Caco-2 (cell line): ENCODE data around the gene CFAP119. TPM values are rescaled to one million over a fixed set of nuclear protein-coding genes. Genes with fewer than 3 reads are reported as not detected.
A peak's percentile ranks its signal among the peaks of the same experiment; 100 is the strongest.

Experiments
- BruUV-seq: library from RNA; stranded (reverse); fragments of 400-500 nt; replicated peaks from 2 replicates; lab custom pipeline; 2021; lab: Mats Ljungman, UMichigan
- CTCF ChIA-PET: fragments of 300-600 bp; sonication (Branson Sonifier 250); formaldehyde crosslinking; loops from one replicate; lab custom pipeline; 2022; ENCODE audit warnings: antibody characterized with exemption; lab: Charles Lee
- POLR2A ChIA-PET: fragments of 300-600 bp; sonication (Branson Sonifier 250); formaldehyde crosslinking; loops from one replicate; lab custom pipeline; 2022; ENCODE audit warnings: antibody characterized with exemption; lab: Charles Lee
- DNase-seq, 2 experiments: peaks; one replicate each; pipeline versions ENCODE4 v3.0.0 to v3.0.0-alpha.2; 2020 to 2022
- H3K27me3 ChIP-seq: replicated peaks from 2 replicates; pipeline ENCODE4 v1.6.0; 2011; ENCODE audit warnings: low read length; ENCODE audit not compliant: control insufficient read depth, insufficient read depth
- H3K36me3 ChIP-seq: 2 replicates; pipeline ENCODE4 v1.5.1; 2011; ENCODE audit warnings: low read length; ENCODE audit not compliant: control insufficient read depth, insufficient read depth
- H3K4me1 ChIP-seq: fragments of 250-450 bp; sonication (Bioruptor Pico); 2 replicates; pipeline ENCODE4 v1.5.1; 2020; ENCODE audit warnings: mild to moderate bottlenecking
- H3K4me3 ChIP-seq: 2 replicates; pipeline ENCODE4 v1.5.1; 2011; ENCODE audit warnings: low read depth, mild to moderate bottlenecking, control low read depth, low read length
- H3K9me3 ChIP-seq: fragments of 250-450 bp; sonication (Bioruptor Pico); 2 replicates; pipeline ENCODE4 v1.5.1; 2020; ENCODE audit warnings: mild to moderate bottlenecking, moderate library complexity
- H3K27ac Mint-ChIP-seq: one replicate; pipeline ENCODE4 v1.8.0; 2022; ENCODE audit warnings: mixed read lengths; ENCODE audit not compliant: unreplicated experiment
- H3K27me3 Mint-ChIP-seq: one replicate; pipeline ENCODE4 v1.8.0; 2022; ENCODE audit warnings: mixed read lengths; ENCODE audit not compliant: insufficient read depth, unreplicated experiment
- H3K36me3 Mint-ChIP-seq: one replicate; pipeline ENCODE4 v1.8.0; 2022; ENCODE audit warnings: mild to moderate bottlenecking, mixed read lengths; ENCODE audit not compliant: insufficient read depth, unreplicated experiment
- H3K4me1 Mint-ChIP-seq: one replicate; pipeline ENCODE4 v1.8.0; 2022; ENCODE audit warnings: low read depth, mixed read lengths; ENCODE audit not compliant: unreplicated experiment
- H3K4me3 Mint-ChIP-seq: one replicate; pipeline ENCODE4 v1.8.0; 2022; ENCODE audit warnings: mild to moderate bottlenecking, moderate library complexity, mixed read lengths; ENCODE audit not compliant: unreplicated experiment
- H3K9me3 Mint-ChIP-seq: one replicate; pipeline ENCODE4 v1.8.0; 2022; ENCODE audit warnings: mixed read lengths; ENCODE audit not compliant: unreplicated experiment
- CTCF ChIP-seq, 2 experiments: fragments of 200-600 bp in 1 of 2; IDR thresholded peaks; 1 replicate in 1 of 2; 2 replicates in 1 of 2; pipeline versions ENCODE4 v1.5.1 to v1.8.0; 2011 to 2022; ENCODE audit warnings: antibody characterized with exemption in 1 of 2, control low read depth in 1 of 2, inconsistent platforms in 1 of 2, low read depth in 1 of 2, low read length in 1 of 2, mild to moderate bottlenecking in 1 of 2, moderate library complexity in 1 of 2; ENCODE audit not compliant: insufficient read depth in 1 of 2, severe bottlenecking in 1 of 2, unreplicated experiment in 1 of 2
- intact Hi-C: fragments of 100-400 bp; cut with micrococcal nuclease; formaldehyde crosslinking; loops from one replicate; pipeline ENCODE4 v1.10.0; 2022; ENCODE audit not compliant: unreplicated experiment
- total RNA-seq: library from RNA; stranded (reverse); gene quantifications from 2 replicates; pipeline ENCODE4 v1.2.3, GENCODE V29; 2022

Gene CFAP119
- total RNA-seq, 1 experiment from 2014 or later = 4.0 TPM

GRCh38 chr16:30748634-30749445 lies 13.0 kb downstream of the CFAP119 start:
- TF ChIP-seq CTCF (IDR thresholded peaks at IDR 0.05; ENCODE audit: insufficient read depth in 1 of 2, low read depth in 1 of 2, low read length in 1 of 2, severe bottlenecking in 1 of 2, unreplicated experiment in 1 of 2) = no peak
- H3K9me3 ChIP-seq = no peaks in the 10 kb centered on the region
- no peaks in the 10 kb centered on the region for H3K9me3 Mint-ChIP-seq
- peaks cover 20% of the 10 kb centered on the region for H3K4me1 Mint-ChIP-seq
- H3K36me3 Mint-ChIP-seq = peaks cover 60% of the 10 kb centered on the region
- no peaks in the 10 kb centered on the region for H3K27me3 Mint-ChIP-seq
- H3K27me3 ChIP-seq = no peaks in the 10 kb centered on the region
- ChIA-PET CTCF (no interaction called here), POLR2A (interaction anchor here (0.6 to 2.5 kb wide), 11 partner anchors 9 to 319 kb away, joined by 3 to 10 read pairs (median 4); partner anchors contain the start of gene DCTPP1)
- no TSS peak for BruUV-seq
- peak overlapping the region; percentile 68 for H3K4me3 Mint-ChIP-seq
- intact Hi-C loops = loop anchor here (1.0 to 10.0 kb wide), 4 partner anchors 14 to 172 kb away; partner anchors contain the start of genes CFAP119, FBRS, PRR14 and RNF40
- H3K4me1 ChIP-seq = peaks cover 11% of the 10 kb centered on the region
- no peaks in the 10 kb centered on the region; the same call in 1 of the 2 replicates for H3K36me3 ChIP-seq
- peak in 1 of 2 experiments; percentile 65 for DNase-seq
- peak overlapping the region; percentile 96 for H3K4me3 ChIP-seq
- peak overlapping the region; percentile 64 for H3K27ac Mint-ChIP-seq

DNA sequence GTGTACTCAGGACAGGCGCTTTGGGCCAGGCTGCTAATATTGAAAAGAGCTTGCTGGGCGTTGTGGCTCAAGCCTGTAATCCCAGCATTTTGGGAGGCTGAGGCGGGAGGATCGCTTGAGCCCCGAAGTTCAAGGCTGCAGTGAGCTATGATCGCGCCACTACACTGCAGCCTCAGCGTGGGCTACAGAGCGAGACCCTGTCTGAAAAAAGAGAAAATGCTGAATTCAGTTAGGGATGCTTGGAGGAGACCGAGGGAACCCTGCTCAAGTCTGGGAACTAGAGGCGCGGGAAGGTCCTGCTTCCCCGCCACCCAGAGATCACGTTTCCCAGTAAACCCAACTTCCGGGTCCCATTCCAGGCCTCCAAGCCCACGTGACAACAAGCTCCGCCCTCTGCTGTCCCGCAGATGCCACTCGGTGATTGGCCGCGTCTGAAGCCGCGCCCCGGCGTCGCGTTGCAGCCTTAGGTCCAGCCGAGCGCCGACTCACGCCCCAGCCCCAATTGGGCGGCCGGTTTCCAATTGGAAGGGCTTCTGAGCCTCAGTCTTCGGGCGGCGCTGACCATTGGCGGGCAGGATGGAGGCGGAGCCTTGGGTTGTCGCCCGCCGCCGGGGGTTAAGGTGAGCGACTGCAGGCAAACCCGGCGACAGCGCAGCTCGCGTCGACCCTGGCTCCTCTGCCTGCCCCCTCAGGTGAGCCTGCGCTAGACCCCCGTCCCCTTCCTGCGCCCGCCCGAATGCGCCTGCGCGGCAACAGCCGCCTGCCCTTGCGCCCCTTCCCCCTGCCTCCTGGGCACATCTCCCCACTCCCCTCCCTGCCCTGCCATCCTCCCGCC lies 13.8 kb downstream of the CFAP119 start, which contains the start of gene PHKG2:
Gene PHKG2 (plus strand): TSS at position 627 of the 835 bp plus-strand sequence. CDS start 396 bp downstream, outside the sequence.
- Mint-ChIP-seq H3K27ac (peak within 1 kb of the TSS; percentile 64), H3K9me3 (no peaks in the 10 kb centered on the region), H3K4me1 (peaks cover 20% of the 10 kb centered on the region), H3K27me3 (no peaks in the 10 kb centered on the region), H3K36me3 (peaks cover 61% of the 10 kb centered on the region), H3K4me3 (peak within 1 kb of the TSS; percentile 68)
- no peaks in the 10 kb centered on the region for H3K27me3 ChIP-seq
- H3K9me3 ChIP-seq = no peaks in the 10 kb centered on the region
- DNase-seq = peak; percentile 98
- no peaks in the 10 kb centered on the region; the same call in 1 of the 2 replicates for H3K36me3 ChIP-seq
- CTCF ChIA-PET = interaction anchor here (0.7 to 1.1 kb wide), 3 partner anchors 31 to 275 kb away, joined by 3 to 6 read pairs (median 5); no protein-coding TSS in a partner anchor
- no TSS peak for BruUV-seq
- POLR2A ChIA-PET = interaction anchor here (0.6 to 2.5 kb wide), 11 partner anchors 8 to 318 kb away, joined by 3 to 10 read pairs (median 4); partner anchors contain the start of gene DCTPP1
- peaks cover 11% of the 10 kb centered on the region for H3K4me1 ChIP-seq
- intact Hi-C loops = loop anchor here (1.0 to 10.0 kb wide), 4 partner anchors 15 to 173 kb away; partner anchors contain the start of genes CFAP119, FBRS, PRR14 and RNF40
- no peak for TF ChIP-seq CTCF (IDR thresholded peaks at IDR 0.05; ENCODE audit: insufficient read depth in 1 of 2, low read depth in 1 of 2, low read length in 1 of 2, severe bottlenecking in 1 of 2, unreplicated experiment in 1 of 2)
- H3K4me3 ChIP-seq = peak within 1 kb of the TSS; percentile 96
